ENCODE data around the gene AGFG2. TPM values are rescaled to one million over a fixed set of nuclear protein-coding genes. Genes with fewer than 3 reads are reported as not detected.

Gene AGFG2
- total and polyA plus RNA-seq, 2 of the 13 experiments (the other 11 are each of a cell fraction or from before 2014, with no cell fraction given): 125 to 132 TPM

DNA sequence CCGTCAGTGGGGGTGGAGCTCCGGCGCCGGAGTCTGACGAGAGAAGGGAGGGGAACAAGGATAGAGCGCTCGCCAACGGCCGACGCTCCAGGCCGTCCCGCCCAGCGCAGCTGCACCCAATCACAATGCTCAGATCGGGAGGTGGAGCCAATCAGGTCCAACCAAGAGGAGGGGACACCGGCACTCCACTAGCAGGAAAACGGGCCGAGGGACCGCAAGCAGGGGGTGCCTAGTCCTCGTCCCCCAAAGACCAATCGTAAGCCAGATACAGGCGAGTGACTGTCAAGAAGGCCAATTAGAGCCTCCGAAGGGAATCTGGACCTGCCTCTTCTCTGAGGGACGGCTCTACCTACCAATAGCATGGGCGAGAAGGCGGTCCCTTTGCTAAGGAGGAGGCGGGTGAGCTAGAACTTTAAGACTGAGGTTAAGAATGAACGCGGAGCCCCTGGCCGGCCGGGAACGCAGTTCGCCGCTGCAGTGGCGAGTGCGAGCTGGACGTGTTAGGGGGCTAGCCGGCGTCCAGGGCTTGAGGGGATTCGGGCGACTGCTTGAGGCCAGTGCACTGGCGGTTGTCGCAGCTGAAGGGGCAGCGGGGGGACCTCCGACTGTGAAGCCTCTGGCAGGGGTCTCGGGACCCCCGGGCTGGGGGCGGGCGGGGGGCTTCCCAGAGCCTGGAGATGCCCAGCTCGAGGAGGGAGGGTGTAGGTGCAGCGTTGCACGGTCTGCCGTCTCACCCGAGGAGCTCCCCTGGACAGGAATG lies 47.4 kb downstream of the AGFG2 start, which contains the start of gene FBXO24 (continued):
- TF ChIP-seq THAP11 (CRISPR knock-in tag; IDR thresholded peaks at IDR 0.05): peak; percentile 80; the same call in 1 of the 2 replicates
- TF ChIP-seq ZNF329 (CRISPR knock-in tag; IDR thresholded peaks at IDR 0.05; ENCODE audit: low read depth): 0 out of 2 replicates have a peak, but pooled peaks have one; percentile 13
- no peak for TF ChIP-seq KLF12 (CRISPR knock-in tag; IDR thresholded peaks at IDR 0.05; ENCODE audit: borderline replicate concordance)
- TF ChIP-seq, protein P1, sequence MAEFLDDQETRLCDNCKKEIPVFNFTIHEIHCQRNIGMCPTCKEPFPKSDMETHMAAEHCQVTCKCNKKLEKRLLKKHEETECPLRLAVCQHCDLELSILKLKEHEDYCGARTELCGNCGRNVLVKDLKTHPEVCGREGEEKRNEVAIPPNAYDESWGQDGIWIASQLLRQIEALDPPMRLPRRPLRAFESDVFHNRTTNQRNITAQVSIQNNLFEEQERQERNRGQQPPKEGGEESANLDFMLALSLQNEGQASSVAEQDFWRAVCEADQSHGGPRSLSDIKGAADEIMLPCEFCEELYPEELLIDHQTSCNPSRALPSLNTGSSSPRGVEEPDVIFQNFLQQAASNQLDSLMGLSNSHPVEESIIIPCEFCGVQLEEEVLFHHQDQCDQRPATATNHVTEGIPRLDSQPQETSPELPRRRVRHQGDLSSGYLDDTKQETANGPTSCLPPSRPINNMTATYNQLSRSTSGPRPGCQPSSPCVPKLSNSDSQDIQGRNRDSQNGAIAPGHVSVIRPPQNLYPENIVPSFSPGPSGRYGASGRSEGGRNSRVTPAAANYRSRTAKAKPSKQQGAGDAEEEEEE (CRISPR knock-in tag; IDR thresholded peaks at IDR 0.05; ENCODE audit: borderline replicate concordance): no peak
- TF ChIP-seq, protein P2, sequence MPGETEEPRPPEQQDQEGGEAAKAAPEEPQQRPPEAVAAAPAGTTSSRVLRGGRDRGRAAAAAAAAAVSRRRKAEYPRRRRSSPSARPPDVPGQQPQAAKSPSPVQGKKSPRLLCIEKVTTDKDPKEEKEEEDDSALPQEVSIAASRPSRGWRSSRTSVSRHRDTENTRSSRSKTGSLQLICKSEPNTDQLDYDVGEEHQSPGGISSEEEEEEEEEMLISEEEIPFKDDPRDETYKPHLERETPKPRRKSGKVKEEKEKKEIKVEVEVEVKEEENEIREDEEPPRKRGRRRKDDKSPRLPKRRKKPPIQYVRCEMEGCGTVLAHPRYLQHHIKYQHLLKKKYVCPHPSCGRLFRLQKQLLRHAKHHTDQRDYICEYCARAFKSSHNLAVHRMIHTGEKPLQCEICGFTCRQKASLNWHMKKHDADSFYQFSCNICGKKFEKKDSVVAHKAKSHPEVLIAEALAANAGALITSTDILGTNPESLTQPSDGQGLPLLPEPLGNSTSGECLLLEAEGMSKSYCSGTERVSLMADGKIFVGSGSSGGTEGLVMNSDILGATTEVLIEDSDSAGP (CRISPR knock-in tag; IDR thresholded peaks at IDR 0.05; ENCODE audit: borderline replicate concordance): peak; percentile 50; the same call in 1 of the 2 replicates
- TF ChIP-seq, protein P3, sequence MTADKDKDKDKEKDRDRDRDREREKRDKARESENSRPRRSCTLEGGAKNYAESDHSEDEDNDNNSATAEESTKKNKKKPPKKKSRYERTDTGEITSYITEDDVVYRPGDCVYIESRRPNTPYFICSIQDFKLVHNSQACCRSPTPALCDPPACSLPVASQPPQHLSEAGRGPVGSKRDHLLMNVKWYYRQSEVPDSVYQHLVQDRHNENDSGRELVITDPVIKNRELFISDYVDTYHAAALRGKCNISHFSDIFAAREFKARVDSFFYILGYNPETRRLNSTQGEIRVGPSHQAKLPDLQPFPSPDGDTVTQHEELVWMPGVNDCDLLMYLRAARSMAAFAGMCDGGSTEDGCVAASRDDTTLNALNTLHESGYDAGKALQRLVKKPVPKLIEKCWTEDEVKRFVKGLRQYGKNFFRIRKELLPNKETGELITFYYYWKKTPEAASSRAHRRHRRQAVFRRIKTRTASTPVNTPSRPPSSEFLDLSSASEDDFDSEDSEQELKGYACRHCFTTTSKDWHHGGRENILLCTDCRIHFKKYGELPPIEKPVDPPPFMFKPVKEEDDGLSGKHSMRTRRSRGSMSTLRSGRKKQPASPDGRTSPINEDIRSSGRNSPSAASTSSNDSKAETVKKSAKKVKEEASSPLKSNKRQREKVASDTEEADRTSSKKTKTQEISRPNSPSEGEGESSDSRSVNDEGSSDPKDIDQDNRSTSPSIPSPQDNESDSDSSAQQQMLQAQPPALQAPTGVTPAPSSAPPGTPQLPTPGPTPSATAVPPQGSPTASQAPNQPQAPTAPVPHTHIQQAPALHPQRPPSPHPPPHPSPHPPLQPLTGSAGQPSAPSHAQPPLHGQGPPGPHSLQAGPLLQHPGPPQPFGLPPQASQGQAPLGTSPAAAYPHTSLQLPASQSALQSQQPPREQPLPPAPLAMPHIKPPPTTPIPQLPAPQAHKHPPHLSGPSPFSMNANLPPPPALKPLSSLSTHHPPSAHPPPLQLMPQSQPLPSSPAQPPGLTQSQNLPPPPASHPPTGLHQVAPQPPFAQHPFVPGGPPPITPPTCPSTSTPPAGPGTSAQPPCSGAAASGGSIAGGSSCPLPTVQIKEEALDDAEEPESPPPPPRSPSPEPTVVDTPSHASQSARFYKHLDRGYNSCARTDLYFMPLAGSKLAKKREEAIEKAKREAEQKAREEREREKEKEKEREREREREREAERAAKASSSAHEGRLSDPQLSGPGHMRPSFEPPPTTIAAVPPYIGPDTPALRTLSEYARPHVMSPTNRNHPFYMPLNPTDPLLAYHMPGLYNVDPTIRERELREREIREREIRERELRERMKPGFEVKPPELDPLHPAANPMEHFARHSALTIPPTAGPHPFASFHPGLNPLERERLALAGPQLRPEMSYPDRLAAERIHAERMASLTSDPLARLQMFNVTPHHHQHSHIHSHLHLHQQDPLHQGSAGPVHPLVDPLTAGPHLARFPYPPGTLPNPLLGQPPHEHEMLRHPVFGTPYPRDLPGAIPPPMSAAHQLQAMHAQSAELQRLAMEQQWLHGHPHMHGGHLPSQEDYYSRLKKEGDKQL (CRISPR knock-in tag; IDR thresholded peaks at IDR 0.05; ENCODE audit: low read depth): no peak
- no peak for TF ChIP-seq KAT2B (IDR thresholded peaks at IDR 0.05; ENCODE audit: borderline replicate concordance, low read depth, low read length)
- TF ChIP-seq ZNF766 (CRISPR knock-in tag; IDR thresholded peaks at IDR 0.05; ENCODE audit: borderline replicate concordance): 0 out of 2 replicates have a peak, but pooled peaks have one; percentile 9
- no peak for TF ChIP-seq ATF7-NPFF (CRISPR knock-in tag; IDR thresholded peaks at IDR 0.05; ENCODE audit: low read depth)
- TF ChIP-seq SP4 (CRISPR knock-in tag; IDR thresholded peaks at IDR 0.05): peak; percentile 91
- 0 out of 2 replicates have a peak, but pooled peaks have one; percentile 47 for TF ChIP-seq TBX2 (CRISPR knock-in tag; IDR thresholded peaks at IDR 0.05; ENCODE audit: borderline replicate concordance)
- TF ChIP-seq NCOA5 (CRISPR knock-in tag; IDR thresholded peaks at IDR 0.05): no peak
- TF ChIP-seq, protein P4, sequence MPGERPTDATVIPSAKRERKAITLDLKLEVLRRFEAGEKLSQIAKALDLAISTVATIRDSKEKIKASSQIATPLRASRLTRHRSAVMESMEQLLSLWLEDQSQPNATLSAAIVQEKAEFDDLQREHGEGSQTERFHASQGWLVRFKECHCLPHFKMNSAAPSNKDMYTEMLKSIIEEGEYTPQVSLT (CRISPR knock-in tag; IDR thresholded peaks at IDR 0.05; ENCODE audit: borderline replicate concordance, low read depth): no peak
- no peak for TF ChIP-seq ZNF282 (IDR thresholded peaks at IDR 0.05; ENCODE audit: partially characterized antibody)
- no peak for TF ChIP-seq ZSCAN21 (CRISPR knock-in tag; IDR thresholded peaks at IDR 0.05; ENCODE audit: borderline replicate concordance)
- no peak; the same call in 1 of the 2 replicates for TF ChIP-seq ZNF224 (CRISPR knock-in tag; IDR thresholded peaks at IDR 0.05)
- TF ChIP-seq CEBPG (CRISPR knock-in tag; IDR thresholded peaks at IDR 0.05): no peak
- no peak for TF ChIP-seq ZNF24 (IDR thresholded peaks at IDR 0.05)
- TF ChIP-seq GABPA (IDR thresholded peaks at IDR 0.05; ENCODE audit: low read depth, low read length): peak; percentile 33
- no peak; the same call in none of the 2 replicates for TF ChIP-seq GABPA (CRISPR knock-in tag; IDR thresholded peaks at IDR 0.05; ENCODE audit: low read depth)
- no peak for TF ChIP-seq ZNF737 (CRISPR knock-in tag; IDR thresholded peaks at IDR 0.05; ENCODE audit: borderline replicate concordance)
